PC-9 (cell line): ENCODE data around the gene IRF4.

Experiments
- EZH2 ChIP-seq: fragments of 200-600 bp; sonication (generic); IDR thresholded peaks from 2 replicates; pipeline ENCODE4 v1.8.0; 2017; ENCODE audit warnings: antibody characterized with exemption, low read depth
- TF ChIP-seq, protein P1 (sequence below): fragments of 200-600 bp; sonication (generic); conservative IDR thresholded peaks from 2 replicates; pipeline ENCODE4 v1.6.1; 2017; ENCODE audit warnings: mixed run types, antibody characterized with exemption, mild to moderate bottlenecking, moderate library complexity

DNA sequence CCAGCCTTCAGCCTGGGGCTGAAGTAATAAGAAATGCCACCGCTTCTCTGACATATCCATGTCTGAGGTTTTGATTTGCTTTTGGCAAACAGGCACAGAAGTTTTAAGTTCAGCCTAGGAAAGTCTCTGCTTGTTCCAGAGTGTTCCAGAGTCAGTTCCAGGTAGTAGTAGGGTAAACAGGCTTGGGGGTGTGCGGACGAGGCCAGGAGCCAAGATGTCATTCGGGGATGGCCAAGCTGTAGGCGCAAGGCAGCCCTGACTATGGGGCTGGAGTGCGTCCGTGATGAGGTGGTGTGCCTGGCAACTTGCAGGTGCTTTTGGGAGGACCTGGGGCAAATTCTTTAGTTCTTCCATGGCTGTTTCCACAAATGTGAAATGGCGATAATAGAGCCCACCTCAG is 60.3 kb downstream of the IRF4 start:
- TF ChIP-seq, protein P1, sequence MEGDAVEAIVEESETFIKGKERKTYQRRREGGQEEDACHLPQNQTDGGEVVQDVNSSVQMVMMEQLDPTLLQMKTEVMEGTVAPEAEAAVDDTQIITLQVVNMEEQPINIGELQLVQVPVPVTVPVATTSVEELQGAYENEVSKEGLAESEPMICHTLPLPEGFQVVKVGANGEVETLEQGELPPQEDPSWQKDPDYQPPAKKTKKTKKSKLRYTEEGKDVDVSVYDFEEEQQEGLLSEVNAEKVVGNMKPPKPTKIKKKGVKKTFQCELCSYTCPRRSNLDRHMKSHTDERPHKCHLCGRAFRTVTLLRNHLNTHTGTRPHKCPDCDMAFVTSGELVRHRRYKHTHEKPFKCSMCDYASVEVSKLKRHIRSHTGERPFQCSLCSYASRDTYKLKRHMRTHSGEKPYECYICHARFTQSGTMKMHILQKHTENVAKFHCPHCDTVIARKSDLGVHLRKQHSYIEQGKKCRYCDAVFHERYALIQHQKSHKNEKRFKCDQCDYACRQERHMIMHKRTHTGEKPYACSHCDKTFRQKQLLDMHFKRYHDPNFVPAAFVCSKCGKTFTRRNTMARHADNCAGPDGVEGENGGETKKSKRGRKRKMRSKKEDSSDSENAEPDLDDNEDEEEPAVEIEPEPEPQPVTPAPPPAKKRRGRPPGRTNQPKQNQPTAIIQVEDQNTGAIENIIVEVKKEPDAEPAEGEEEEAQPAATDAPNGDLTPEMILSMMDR, result no peak
- TF ChIP-seq EZH2, result no peak
